Frontal cortex (tissue), 4 donors: ENCODE results near the gene DNAJC18. TPM values are rescaled to one million over a fixed set of nuclear protein-coding genes. Genes with fewer than 3 reads are reported as not detected.
"Not testable (repeated sequence)": the region's sequence is repeated elsewhere in the genome, so short reads cannot be mapped to it uniquely, and the experiment has no call there.

Source experiments
- DNase-seq, 2 donors: peaks; one replicate each; pipeline ENCODE4 v3.0.0; 2012; ENCODE audit warnings: low spot score in 2 of 2
- FAIRE-seq: peaks from 2 replicates; lab custom pipeline; 2012; peaks lifted over from hg19 to GRCh38; lab: Jason Lieb, UNC
- total RNA-seq: library from RNA; depleted of rRNA; stranded (reverse); fragments of >200 nt; gene quantifications from one replicate; pipeline ENCODE4 v1.2.3, GENCODE V29; 2014
- donor health status: control.
- donor health status: control.
- donor health status: control.

DNAJC18 gene
- total RNA-seq, 1 donor from 2014 or later: 53.0 TPM

GRCh38 chr5:139391570-139392323 is 47.6 kb downstream of the DNAJC18 start:
- DNase-seq: no peak
- FAIRE-seq: no peak

GRCh38 chr5:139390639-139391569 is 48.4 kb downstream of the DNAJC18 start:
- FAIRE-seq (no peak), DNase-seq (no peak)

GRCh38 chr5:139389701-139390638 is 49.4 kb downstream of the DNAJC18 start, which contains the start of gene MZB1:
Gene MZB1 (minus strand): TSS chr5:139389913. CDS start chr5:139389856, 57 bp downstream.
- DNase-seq (no peak), FAIRE-seq (no peak)

- DNase-seq: no peak
- no peak for FAIRE-seq
Observed at GRCh38 chr5:139388198-139388821, 51.0 kb downstream of the DNAJC18 start.

- DNase-seq (no peak), FAIRE-seq (no peak)
Observed at GRCh38 chr5:139387611-139388197, 51.6 kb downstream of the DNAJC18 start.

GRCh38 chr5:139386956-139387355 is 52.4 kb downstream of the DNAJC18 start:
- not testable (repeated sequence) for DNase-seq, FAIRE-seq

GRCh38 chr5:139386050-139386438 is 53.3 kb downstream of the DNAJC18 start:
- no peak for DNase-seq
- no peak for FAIRE-seq

GRCh38 chr5:139385061-139386049 is 54.0 kb downstream of the DNAJC18 start:
- FAIRE-seq (no peak), DNase-seq (peak; percentile 24 to 39)

GRCh38 chr5:139384591-139385051 is 54.7 kb downstream of the DNAJC18 start:
- FAIRE-seq: no peak
- no peak for DNase-seq

- DNase-seq: no peak
- no peak for FAIRE-seq
Observed at GRCh38 chr5:139383993-139384590, 55.2 kb downstream of the DNAJC18 start.

GRCh38 chr5:139383275-139383992 is 55.9 kb downstream of the DNAJC18 start, which contains the start of gene SLC23A1:
Gene SLC23A1 (minus strand): TSS chr5:139383297. CDS start chr5:139383253, 44 bp downstream.
- FAIRE-seq (no peak), DNase-seq (peak in 1 of 2 donors; percentile 14)

GRCh38 chr5:139382807-139383206 is 56.5 kb downstream of the DNAJC18 start:
- FAIRE-seq: no peak
- DNase-seq: peak in 1 of 2 donors; percentile 13

- FAIRE-seq: no peak
Observed at GRCh38 chr5:139381837-139382761, 57.2 kb downstream of the DNAJC18 start.

GRCh38 chr5:139379626-139380449 is 59.5 kb downstream of the DNAJC18 start:
- DNase-seq: peak in 1 of 2 donors; percentile 11
- FAIRE-seq: no peak

More at GRCh38 chr5:139381837-139382761, 57.2 kb downstream of the DNAJC18 start:
- peak in 1 of 2 donors; percentile 9 for DNase-seq
